NCI-H2107 (cell line): Measurements from ENCODE around the gene CASP7.
A peak's percentile ranks its signal among the peaks of the same experiment; 100 is the strongest.

Experiments used
- DNase-seq: peaks from one replicate; lab custom pipeline; 2025; lab: John Stamatoyannopoulos, UW

Gene CASP7

GRCh38 chr10:113712755-113713639 lies 33.3 kb downstream of the CASP7 start:
- no peak for DNase-seq

GRCh38 chr10:113713640-113713982 lies 33.9 kb downstream of the CASP7 start:
- no peak for DNase-seq

GRCh38 chr10:113716109-113716910 lies 36.6 kb downstream of the CASP7 start:
- DNase-seq: no peak

- DNase-seq: no peak
Measured at GRCh38 chr10:113718969-113719822, 39.5 kb downstream of the CASP7 start.

GRCh38 chr10:113720386-113720785 lies 40.7 kb downstream of the CASP7 start:
- DNase-seq: no peak

GRCh38 chr10:113732160-113732881 lies 52.6 kb downstream of the CASP7 start:
- DNase-seq: no peak

GRCh38 chr10:113732966-113733365 lies 53.3 kb downstream of the CASP7 start:
- DNase-seq: no peak

- no peak for DNase-seq
Measured at GRCh38 chr10:113733635-113734034, 53.9 kb downstream of the CASP7 start.

GRCh38 chr10:113735913-113736312 lies 56.2 kb downstream of the CASP7 start:
- DNase-seq: peak; percentile 4

GRCh38 chr10:113736576-113736975 lies 56.9 kb downstream of the CASP7 start:
- DNase-seq: no peak

GRCh38 chr10:113739031-113739430 lies 59.3 kb downstream of the CASP7 start:
- DNase-seq: no peak

- no peak for DNase-seq
Measured at GRCh38 chr10:113739577-113739976, 59.9 kb downstream of the CASP7 start.

GRCh38 chr10:113740850-113741249 lies 61.1 kb downstream of the CASP7 start:
- no peak for DNase-seq

- no peak for DNase-seq
Measured at GRCh38 chr10:113742466-113742865, 62.8 kb downstream of the CASP7 start.

- no peak for DNase-seq
Measured at GRCh38 chr10:113743594-113743993, 63.9 kb downstream of the CASP7 start.

GRCh38 chr10:113745374-113745773 lies 65.7 kb downstream of the CASP7 start:
- no peak for DNase-seq

GRCh38 chr10:113746217-113746957 lies 66.7 kb downstream of the CASP7 start:
- DNase-seq: no peak

- no peak for DNase-seq
Measured at GRCh38 chr10:113751181-113751732, 71.5 kb downstream of the CASP7 start, which contains the start of gene PLEKHS1. Gene PLEKHS1 (plus strand): TSS chr10:113751682. CDS start chr10:113755278, 3,596 bp downstream.

GRCh38 chr10:113752553-113752952 lies 72.8 kb downstream of the CASP7 start:
- DNase-seq: no peak

GRCh38 chr10:113753020-113753692 lies 73.4 kb downstream of the CASP7 start:
- DNase-seq: peak; percentile 7
